Calu3 (cell line): ENCODE measurements around the gene HNRNPUL1. TPM values are rescaled to one million over a fixed set of nuclear protein-coding genes. Genes with fewer than 3 reads are reported as not detected.

Source experiments
- BruUV-seq: library from RNA; stranded (reverse); fragments of 400-500 nt; replicated peaks from 2 replicates; lab custom pipeline; 2021; lab: Mats Ljungman, UMichigan
- CTCF ChIA-PET: fragments of 300-600 bp; sonication (Branson Sonifier 250); formaldehyde crosslinking; loops from one replicate; lab custom pipeline; 2022; ENCODE audit warnings: antibody characterized with exemption; lab: Charles Lee
- DNase-seq: peaks from one replicate; pipeline ENCODE4 v3.0.0; 2022
- H3K27ac Mint-ChIP-seq: one replicate; pipeline ENCODE4 v1.8.0; 2022; ENCODE audit warnings: mixed read lengths; ENCODE audit not compliant: unreplicated experiment
- H3K27me3 Mint-ChIP-seq: one replicate; pipeline ENCODE4 v1.8.0; 2022; ENCODE audit warnings: mixed read lengths; ENCODE audit not compliant: unreplicated experiment
- H3K36me3 Mint-ChIP-seq: one replicate; pipeline ENCODE4 v1.8.0; 2022; ENCODE audit warnings: mild to moderate bottlenecking, moderate library complexity, mixed read lengths; ENCODE audit not compliant: insufficient read depth, unreplicated experiment
- H3K4me1 Mint-ChIP-seq: one replicate; pipeline ENCODE4 v1.8.0; 2022; ENCODE audit warnings: mild to moderate bottlenecking, low read depth, mixed read lengths; ENCODE audit not compliant: unreplicated experiment
- H3K4me3 Mint-ChIP-seq: one replicate; pipeline ENCODE4 v1.8.0; 2022; ENCODE audit warnings: mild to moderate bottlenecking, low read depth, moderate library complexity, mixed read lengths; ENCODE audit not compliant: unreplicated experiment
- H3K9me3 Mint-ChIP-seq: one replicate; pipeline ENCODE4 v1.8.0; 2022; ENCODE audit warnings: low read depth, mixed read lengths; ENCODE audit not compliant: unreplicated experiment
- intact Hi-C: fragments of 100-400 bp; cut with micrococcal nuclease; formaldehyde crosslinking; loops from one replicate; pipeline ENCODE4 v1.10.0; 2022; ENCODE audit not compliant: unreplicated experiment
- total RNA-seq: library from RNA; stranded (reverse); gene quantifications from 2 replicates; pipeline ENCODE4 v1.2.3, GENCODE V29; 2022
- TF ChIP-seq, protein P1 (sequence below): fragments of 200-600 bp; IDR thresholded peaks from one replicate; pipeline ENCODE4 v1.8.0; 2022; ENCODE audit warnings: antibody characterized with exemption; ENCODE audit not compliant: unreplicated experiment

Gene HNRNPUL1
- total RNA-seq, 1 experiment from 2014 or later = 370 TPM

DNA sequence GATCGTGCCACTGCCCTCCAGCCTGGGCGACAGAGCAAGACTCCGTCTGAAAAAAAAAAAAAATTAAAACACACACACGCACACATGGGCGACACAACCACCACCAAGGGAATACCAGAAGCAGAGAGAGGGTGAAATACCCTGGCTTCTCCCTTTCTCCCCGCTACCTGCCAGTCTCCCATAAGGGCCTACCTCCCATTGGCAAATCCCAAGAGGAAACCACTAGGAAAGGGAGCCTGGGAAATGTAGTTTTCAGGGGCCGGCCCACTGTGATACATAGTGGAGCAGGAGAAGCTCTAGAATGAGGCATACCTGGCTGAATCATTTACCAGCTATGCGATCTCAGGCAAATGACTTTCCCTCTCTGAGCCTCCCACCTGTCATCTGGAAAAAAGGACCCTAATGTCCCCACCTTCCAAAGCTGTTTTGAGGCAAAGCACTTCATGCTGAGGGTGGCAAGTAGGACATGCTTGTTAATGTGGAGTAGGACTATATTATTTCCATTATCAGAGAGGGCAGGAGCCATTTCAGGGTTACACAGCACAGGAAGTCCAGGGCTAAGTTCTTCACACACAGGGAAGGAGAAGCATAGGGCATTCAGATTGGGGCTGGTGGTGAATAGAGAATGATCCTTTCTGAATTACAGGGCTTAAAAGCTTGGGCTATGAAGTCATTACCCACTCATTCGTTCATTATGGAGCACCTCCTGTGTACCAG, 14.3 kb upstream of the HNRNPUL1 start:
- no peaks in the 10 kb centered on the region for H3K9me3 Mint-ChIP-seq
- TF ChIP-seq, protein P1, sequence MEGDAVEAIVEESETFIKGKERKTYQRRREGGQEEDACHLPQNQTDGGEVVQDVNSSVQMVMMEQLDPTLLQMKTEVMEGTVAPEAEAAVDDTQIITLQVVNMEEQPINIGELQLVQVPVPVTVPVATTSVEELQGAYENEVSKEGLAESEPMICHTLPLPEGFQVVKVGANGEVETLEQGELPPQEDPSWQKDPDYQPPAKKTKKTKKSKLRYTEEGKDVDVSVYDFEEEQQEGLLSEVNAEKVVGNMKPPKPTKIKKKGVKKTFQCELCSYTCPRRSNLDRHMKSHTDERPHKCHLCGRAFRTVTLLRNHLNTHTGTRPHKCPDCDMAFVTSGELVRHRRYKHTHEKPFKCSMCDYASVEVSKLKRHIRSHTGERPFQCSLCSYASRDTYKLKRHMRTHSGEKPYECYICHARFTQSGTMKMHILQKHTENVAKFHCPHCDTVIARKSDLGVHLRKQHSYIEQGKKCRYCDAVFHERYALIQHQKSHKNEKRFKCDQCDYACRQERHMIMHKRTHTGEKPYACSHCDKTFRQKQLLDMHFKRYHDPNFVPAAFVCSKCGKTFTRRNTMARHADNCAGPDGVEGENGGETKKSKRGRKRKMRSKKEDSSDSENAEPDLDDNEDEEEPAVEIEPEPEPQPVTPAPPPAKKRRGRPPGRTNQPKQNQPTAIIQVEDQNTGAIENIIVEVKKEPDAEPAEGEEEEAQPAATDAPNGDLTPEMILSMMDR = no peak
- no peaks in the 10 kb centered on the region for H3K4me1 Mint-ChIP-seq
- CTCF ChIA-PET = interaction anchor here (0.8 to 1.1 kb wide), 3 partner anchors 14 to 72 kb away, joined by 3 read pairs; no protein-coding TSS in a partner anchor
- H3K36me3 Mint-ChIP-seq = peaks cover 70% of the 10 kb centered on the region
- DNase-seq = no peak
- no TSS peak for BruUV-seq
- H3K27me3 Mint-ChIP-seq = no peaks in the 10 kb centered on the region
- no peak overlapping the region for H3K4me3 Mint-ChIP-seq
- H3K27ac Mint-ChIP-seq = no peak overlapping the region
- intact Hi-C loops = no loop called here

DNA sequence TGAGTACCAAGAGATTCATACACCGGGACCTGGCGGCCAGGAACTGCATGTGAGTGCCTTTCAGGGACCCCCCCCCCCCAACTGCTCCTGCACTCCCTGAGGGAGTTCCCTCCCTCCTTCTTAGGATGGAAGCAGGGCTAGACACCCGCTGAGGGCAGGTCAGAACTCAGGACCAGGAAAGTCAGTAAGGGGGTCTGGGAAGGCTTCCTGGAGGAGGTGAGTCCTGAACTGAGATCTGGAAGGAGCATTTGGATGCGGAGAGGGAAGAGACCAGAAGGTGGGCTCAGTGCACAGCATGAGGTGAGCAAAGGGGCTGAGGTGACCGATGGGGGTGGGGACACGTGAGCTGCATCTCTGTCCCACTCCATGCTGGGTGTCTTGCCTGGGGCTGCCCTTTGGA, 10.5 kb upstream of the HNRNPUL1 start:
- no peaks in the 10 kb centered on the region for H3K4me1 Mint-ChIP-seq
- no TSS peak for BruUV-seq
- H3K4me3 Mint-ChIP-seq = no peak overlapping the region
- TF ChIP-seq, protein P1 = no peak
- no peak overlapping the region for H3K27ac Mint-ChIP-seq
- CTCF ChIA-PET = no interaction called here
- H3K27me3 Mint-ChIP-seq = no peaks in the 10 kb centered on the region
- intact Hi-C loops = no loop called here
- no peak for DNase-seq
- H3K9me3 Mint-ChIP-seq = no peaks in the 10 kb centered on the region
- H3K36me3 Mint-ChIP-seq = peaks cover 58% of the 10 kb centered on the region

DNA sequence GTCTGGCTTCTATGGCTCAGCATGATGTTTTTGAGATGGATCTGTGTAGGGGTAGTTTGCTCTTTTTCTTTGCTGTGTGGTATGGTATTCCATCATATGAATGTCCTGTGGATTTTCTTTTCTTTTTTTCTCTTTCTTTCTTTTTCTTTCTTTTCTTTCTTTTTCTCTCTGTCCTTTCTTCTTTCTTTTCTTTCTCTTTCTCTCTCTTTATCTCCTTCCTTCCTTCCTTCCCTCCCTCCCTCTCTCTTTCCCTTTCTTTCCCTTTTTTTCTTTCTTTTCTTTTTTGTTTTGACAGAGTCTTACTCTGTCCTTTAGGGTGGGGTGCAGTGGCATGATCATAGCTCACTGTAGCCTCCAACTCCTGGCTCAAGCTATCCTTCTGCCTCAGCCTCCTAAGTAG, 9.0 kb upstream of the HNRNPUL1 start:
- no peak overlapping the region for H3K4me3 Mint-ChIP-seq
- no peak for DNase-seq
- BruUV-seq = no TSS peak
- peaks cover 53% of the 10 kb centered on the region for H3K36me3 Mint-ChIP-seq
- no peak overlapping the region for H3K27ac Mint-ChIP-seq
- H3K27me3 Mint-ChIP-seq = no peaks in the 10 kb centered on the region
- intact Hi-C loops = no loop called here
- H3K9me3 Mint-ChIP-seq = no peaks in the 10 kb centered on the region
- no peaks in the 10 kb centered on the region for H3K4me1 Mint-ChIP-seq
- TF ChIP-seq, protein P1 = no peak
- CTCF ChIA-PET = interaction anchor here (0.7 kb wide), 2 partner anchors 9 to 15 kb away, joined by 4 to 11 read pairs; no protein-coding TSS in a partner anchor

DNA sequence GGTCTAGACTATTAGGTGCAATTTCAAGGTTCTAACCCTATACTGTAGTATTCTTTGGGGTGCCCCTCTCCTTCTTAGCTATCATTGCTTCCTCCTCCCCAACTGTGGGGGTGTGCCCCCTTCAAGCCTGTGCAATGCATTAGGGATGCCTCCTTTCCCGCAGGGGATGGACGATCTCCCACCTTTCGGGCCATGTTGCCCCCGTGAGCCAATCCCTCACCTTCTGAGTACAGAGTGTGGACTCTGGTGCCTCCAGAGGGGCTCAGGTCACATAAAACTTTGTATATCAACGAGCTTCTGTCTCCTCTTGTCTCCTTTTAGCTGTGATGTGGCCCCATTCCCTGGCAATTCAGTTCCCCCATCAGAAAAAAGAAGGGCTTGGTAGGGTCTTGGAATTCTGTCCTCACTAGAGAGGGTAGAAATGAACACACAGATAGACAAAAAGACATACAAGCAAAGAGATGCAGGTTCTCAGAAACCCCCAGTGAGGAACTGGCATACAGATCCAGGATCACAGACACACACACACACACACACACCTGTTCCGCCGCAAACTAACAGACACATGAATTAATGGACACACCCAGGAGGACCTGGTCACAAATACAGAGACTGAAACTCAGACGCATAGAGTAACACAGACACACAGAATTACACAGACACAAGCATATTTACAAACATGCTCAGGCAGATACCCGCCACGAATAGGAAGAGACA, 2.5 kb upstream of the HNRNPUL1 start:
- DNase-seq = no peak
- Mint-ChIP-seq H3K4me3 (peak overlapping the region; percentile 95), H3K9me3 (no peaks in the 10 kb centered on the region), H3K4me1 (peaks cover 26% of the 10 kb centered on the region), H3K36me3 (peaks cover 62% of the 10 kb centered on the region), H3K27me3 (peaks cover 12% of the 10 kb centered on the region), H3K27ac (peak overlapping the region; percentile 100)
- intact Hi-C loops = loop anchor here (1.0 to 5.0 kb wide), 2 partner anchors 34 to 57 kb away; no protein-coding TSS in a partner anchor
- TF ChIP-seq, protein P1 = no peak
- BruUV-seq = no TSS peak
- CTCF ChIA-PET = interaction anchor here (0.9 to 2.2 kb wide), 6 partner anchors 33 to 178 kb away, joined by 3 to 54 read pairs (median 6); partner anchors contain the start of gene CYP2S1
